ENCODE measurements around the gene LRRC27. TPM values are rescaled to one million over a fixed set of nuclear protein-coding genes. Genes with fewer than 3 reads are reported as not detected.

Gene LRRC27
- total RNA-seq, 4 donors from 2014 or later, result 5.9 to 69.5 (median 8.3) TPM; not detected in 1

DNA sequence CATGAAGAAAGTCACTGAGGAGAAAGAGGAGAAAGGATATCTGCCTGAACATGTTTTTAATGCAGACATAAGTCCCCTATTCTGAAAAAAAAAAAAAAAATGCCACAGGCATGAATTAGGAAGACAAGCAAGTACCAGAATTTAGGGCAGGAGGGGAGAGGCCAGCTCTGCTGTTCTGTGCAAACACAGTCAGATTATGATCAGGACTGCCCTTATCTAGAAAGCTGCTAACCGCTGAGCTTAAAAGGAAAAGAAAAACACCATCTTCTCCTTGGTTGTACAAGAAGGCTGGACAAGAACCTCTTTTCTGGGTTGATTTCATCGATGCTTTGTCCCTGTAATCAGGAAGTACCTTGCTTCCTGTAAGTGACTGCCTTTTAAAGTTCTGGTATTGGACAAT, 49.7 kb downstream of the LRRC27 start:
- H3K4me3 ChIP-seq, result no peak overlapping the region
- no peaks in the 10 kb centered on the region for H3K4me1 ChIP-seq
- in situ Hi-C loops (cut with MboI; ENCODE audit: low pct_ligation_motif_present in 1 of 4, low pct_unique_long_range_greater_than_20kb in 1 of 4, low sequenced_read_pairs in 3 of 4) (loop anchor here in 3 of 4 donors (10.0 to 25.0 kb wide), 3 partner anchors 156 to 256 kb away; partner anchors contain the start of gene INPP5A (in 2 of the 3)), intact Hi-C loops (cut with DNase I; ENCODE audit: low total_unique reads) (no loop called here)
- H3K27ac ChIP-seq, result no peak overlapping the region
- DNase-seq, result no peak
- no peaks in the 10 kb centered on the region for H3K9me3 ChIP-seq
- TF ChIP-seq, protein P1, sequence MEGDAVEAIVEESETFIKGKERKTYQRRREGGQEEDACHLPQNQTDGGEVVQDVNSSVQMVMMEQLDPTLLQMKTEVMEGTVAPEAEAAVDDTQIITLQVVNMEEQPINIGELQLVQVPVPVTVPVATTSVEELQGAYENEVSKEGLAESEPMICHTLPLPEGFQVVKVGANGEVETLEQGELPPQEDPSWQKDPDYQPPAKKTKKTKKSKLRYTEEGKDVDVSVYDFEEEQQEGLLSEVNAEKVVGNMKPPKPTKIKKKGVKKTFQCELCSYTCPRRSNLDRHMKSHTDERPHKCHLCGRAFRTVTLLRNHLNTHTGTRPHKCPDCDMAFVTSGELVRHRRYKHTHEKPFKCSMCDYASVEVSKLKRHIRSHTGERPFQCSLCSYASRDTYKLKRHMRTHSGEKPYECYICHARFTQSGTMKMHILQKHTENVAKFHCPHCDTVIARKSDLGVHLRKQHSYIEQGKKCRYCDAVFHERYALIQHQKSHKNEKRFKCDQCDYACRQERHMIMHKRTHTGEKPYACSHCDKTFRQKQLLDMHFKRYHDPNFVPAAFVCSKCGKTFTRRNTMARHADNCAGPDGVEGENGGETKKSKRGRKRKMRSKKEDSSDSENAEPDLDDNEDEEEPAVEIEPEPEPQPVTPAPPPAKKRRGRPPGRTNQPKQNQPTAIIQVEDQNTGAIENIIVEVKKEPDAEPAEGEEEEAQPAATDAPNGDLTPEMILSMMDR (IDR thresholded peaks at IDR 0.05), result no peak
- TF ChIP-seq POLR2A (IDR thresholded peaks at IDR 0.05) (no peak), EP300 (IDR thresholded peaks at IDR 0.05; ENCODE audit: low read depth) (no peak), POLR2AphosphoS5 (IDR thresholded peaks at IDR 0.05) (no peak)
- WGBS, 2 donors (ENCODE audit: low coverage in 1 of 2), result 78 to 82% methylated on average over 2 of the region's 2 CpGs
- H3K36me3 ChIP-seq, result no peaks in the 10 kb centered on the region
- no peaks in the 10 kb centered on the region for H3K27me3 ChIP-seq

DNA sequence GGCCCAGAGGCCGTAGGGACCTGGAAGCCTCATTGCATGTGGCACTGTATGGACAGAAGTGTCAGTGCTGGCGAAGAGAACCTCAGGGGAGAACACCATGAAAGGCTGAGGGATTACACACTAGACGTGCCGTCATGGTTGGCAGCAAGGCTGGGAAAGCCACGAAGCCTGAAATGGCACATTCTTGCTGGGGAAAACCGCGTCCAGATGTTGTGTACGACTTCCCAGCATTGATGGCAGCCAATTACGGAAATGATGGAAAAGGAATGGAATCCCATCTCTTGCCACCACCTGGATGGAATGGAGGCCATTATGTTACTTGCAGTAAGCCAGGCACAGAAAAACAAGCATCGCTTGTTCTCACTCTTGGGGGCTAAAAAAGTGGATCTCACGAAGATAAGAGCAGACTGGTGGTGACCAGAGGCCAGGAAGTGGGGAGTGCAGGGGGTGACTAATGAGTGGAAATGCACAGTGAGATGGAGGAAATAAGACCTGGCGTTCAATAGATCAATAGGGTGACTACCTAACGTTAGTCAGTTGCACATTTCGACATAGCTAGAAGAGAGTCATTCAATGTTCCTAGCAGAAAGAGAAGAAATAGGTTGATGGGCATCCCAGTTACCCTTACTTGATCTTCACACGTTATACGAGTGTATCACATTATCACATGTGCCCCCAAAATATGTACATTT, 50.4 kb downstream of the LRRC27 start:
- no peak overlapping the region for H3K27ac ChIP-seq
- WGBS, 2 donors (ENCODE audit: low coverage in 1 of 2), result 86 to 89% methylated on average over 16 of the region's 16 CpGs
- H3K9me3 ChIP-seq, result no peaks in the 10 kb centered on the region
- DNase-seq, result peak; percentile 4
- H3K4me3 ChIP-seq, result no peak overlapping the region
- TF ChIP-seq EP300 (IDR thresholded peaks at IDR 0.05; ENCODE audit: low read depth) (no peak), POLR2A (IDR thresholded peaks at IDR 0.05) (no peak), POLR2AphosphoS5 (IDR thresholded peaks at IDR 0.05) (no peak)
- TF ChIP-seq, protein P1 (IDR thresholded peaks at IDR 0.05), result no peak
- no peaks in the 10 kb centered on the region for H3K36me3 ChIP-seq
- no peaks in the 10 kb centered on the region for H3K27me3 ChIP-seq
- intact Hi-C loops (cut with DNase I; ENCODE audit: low total_unique reads), result no loop called here
- in situ Hi-C loops (cut with MboI; ENCODE audit: low pct_ligation_motif_present in 1 of 4, low pct_unique_long_range_greater_than_20kb in 1 of 4, low sequenced_read_pairs in 3 of 4), result loop anchor here in 3 of 4 donors (10.0 to 25.0 kb wide), 3 partner anchors 155 to 255 kb away; partner anchors contain the start of gene INPP5A (in 2 of the 3)
- H3K4me1 ChIP-seq, result no peaks in the 10 kb centered on the region

DNA sequence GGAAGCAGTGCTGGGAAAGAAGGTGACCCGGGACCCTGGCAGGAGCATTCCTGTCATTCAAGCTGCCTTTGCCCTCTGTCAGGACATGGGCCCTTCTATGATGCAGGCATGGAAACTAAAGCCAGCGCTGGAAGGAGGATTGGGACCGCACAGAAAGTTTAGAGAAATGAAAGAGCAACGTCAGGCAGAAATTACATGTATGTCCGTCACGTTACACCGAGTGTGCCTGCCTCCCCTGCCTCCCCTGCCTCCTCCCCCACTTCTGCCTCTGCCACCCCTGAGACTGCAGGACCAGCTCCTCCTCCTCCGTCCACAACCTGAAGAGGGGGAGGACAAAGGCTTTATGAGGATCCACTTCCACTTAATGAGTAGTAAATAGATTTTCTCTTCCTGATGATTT, 51.1 kb downstream of the LRRC27 start:
- no peak for TF ChIP-seq EP300 (IDR thresholded peaks at IDR 0.05; ENCODE audit: low read depth)
- TF ChIP-seq, protein P1 (IDR thresholded peaks at IDR 0.05), result no peak
- TF ChIP-seq POLR2AphosphoS5 (IDR thresholded peaks at IDR 0.05), result no peak
- no peak for TF ChIP-seq POLR2A (IDR thresholded peaks at IDR 0.05)
- Histone ChIP-seq H3K4me1 (peaks cover 0 to 5% (median 5%) of the 10 kb centered on the region in 4 donors), H3K27me3 (no peaks in the 10 kb centered on the region), H3K27ac (no peak overlapping the region), H3K36me3 (no peaks in the 10 kb centered on the region), H3K4me3 (no peak overlapping the region), H3K9me3 (no peaks in the 10 kb centered on the region)
- in situ Hi-C loops (cut with MboI; ENCODE audit: low pct_ligation_motif_present in 1 of 4, low pct_unique_long_range_greater_than_20kb in 1 of 4, low sequenced_read_pairs in 3 of 4) (loop anchor here in 3 of 4 donors (10.0 to 25.0 kb wide), 3 partner anchors 154 to 254 kb away; partner anchors contain the start of gene INPP5A (in 2 of the 3)), intact Hi-C loops (cut with DNase I; ENCODE audit: low total_unique reads) (no loop called here)
- 66 to 79% methylated on average over 6 to 8 of the region's 8 CpGs for WGBS, 2 donors (ENCODE audit: low coverage in 1 of 2)
- DNase-seq, result peak; percentile 7

DNA sequence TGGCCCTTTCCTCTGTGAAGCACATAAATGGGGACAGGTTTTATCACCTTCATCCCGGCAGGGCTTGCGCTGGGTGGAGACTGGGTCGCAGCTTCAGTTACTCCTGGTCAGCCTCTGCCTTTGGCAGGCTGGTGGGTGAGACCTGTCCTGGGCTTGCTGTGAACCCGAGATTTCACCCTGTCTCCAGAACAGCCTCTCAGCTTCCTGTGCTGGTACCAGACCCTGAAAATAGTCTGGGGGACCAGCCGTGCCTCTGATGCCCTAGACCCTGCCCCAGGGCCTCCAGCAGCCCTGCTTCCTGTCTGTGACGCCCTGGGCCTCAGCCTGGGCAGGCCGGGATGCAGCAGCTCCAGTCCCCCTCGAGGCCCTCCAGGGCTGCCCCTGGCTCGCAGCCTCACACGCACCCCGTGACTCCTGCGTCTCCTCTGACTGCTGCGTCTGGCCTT, 51.8 kb downstream of the LRRC27 start:
- H3K4me3 ChIP-seq, result no peak overlapping the region
- no peaks in the 10 kb centered on the region for H3K9me3 ChIP-seq
- H3K4me1 ChIP-seq, result peaks cover 0 to 5% (median 5%) of the 10 kb centered on the region in 4 donors
- DNase-seq, result peak; percentile 6
- intact Hi-C loops (cut with DNase I; ENCODE audit: low total_unique reads), result no loop called here
- no peak for TF ChIP-seq POLR2AphosphoS5 (IDR thresholded peaks at IDR 0.05)
- no peak for TF ChIP-seq POLR2A (IDR thresholded peaks at IDR 0.05)
- TF ChIP-seq, protein P1 (IDR thresholded peaks at IDR 0.05), result no peak
- no peak for TF ChIP-seq EP300 (IDR thresholded peaks at IDR 0.05; ENCODE audit: low read depth)
- no peaks in the 10 kb centered on the region for H3K36me3 ChIP-seq
- H3K27ac ChIP-seq, result no peak overlapping the region
- in situ Hi-C loops (cut with MboI; ENCODE audit: low pct_ligation_motif_present in 1 of 4, low pct_unique_long_range_greater_than_20kb in 1 of 4, low sequenced_read_pairs in 3 of 4), result loop anchor here in 3 of 4 donors (10.0 to 25.0 kb wide), 3 partner anchors 154 to 254 kb away; partner anchors contain the start of gene INPP5A (in 2 of the 3)
- 74% methylated on average over 12 of the region's 13 CpGs; no CpG with 5 or more reads in 1 of the 2 donors for WGBS, 2 donors (ENCODE audit: low coverage in 1 of 2)
- H3K27me3 ChIP-seq, result no peaks in the 10 kb centered on the region

Data from transverse colon (tissue), 4 donors.